GM12878 (cell line): ENCODE measurements around the gene HAUS7. TPM values are rescaled to one million over a fixed set of nuclear protein-coding genes. Genes with fewer than 3 reads are reported as not detected.

ENCODE experiments used
- ATAC-seq: fragments of 200-7000 bp; cut with Tn5 transposase; 3 replicates; pipeline ENCODE4 v1.9.1; 2020; ENCODE audit warnings: mild to moderate bottlenecking, moderate library complexity
- BruUV-seq: library from RNA; stranded (reverse); fragments of 400-500 nt; replicated peaks from 2 replicates; lab custom pipeline; 2021; lab: Mats Ljungman, UMichigan
- CTCF ChIA-PET: fragments of 300-600 bp; sonication (Branson Sonifier 250); formaldehyde crosslinking; extraction: SDS; loops from one replicate; lab custom pipeline; 2021; ENCODE audit warnings: inconsistent platforms; lab: Yijun Ruan, JAX
- POLR2A ChIA-PET: fragments of 350-600 bp; formaldehyde crosslinking; extraction: SDS; loops from one replicate; lab custom pipeline; 2021; ENCODE audit warnings: inconsistent platforms; lab: Charles Lee
- RAD21 ChIA-PET: fragments of 300-600 bp; sonication (Branson Sonifier 250); formaldehyde crosslinking; loops from one replicate; lab custom pipeline; 2023; ENCODE audit warnings: antibody characterized with exemption; ENCODE audit not compliant: unreplicated experiment; lab: Charles Lee
- SMC1A ChIA-PET: fragments of 300-600 bp; sonication (Branson Sonifier 250); formaldehyde crosslinking; loops from one replicate; lab custom pipeline; 2023; ENCODE audit not compliant: unreplicated experiment, uncharacterized antibody; lab: Charles Lee
- DNase-seq: peaks from one replicate; pipeline ENCODE4 v3.0.0-alpha.2; 2011; ENCODE audit warnings: low read depth, low spot score
- FAIRE-seq: peaks from 3 replicates; lab custom pipeline; 2011; peaks lifted over from hg19 to GRCh38; lab: Jason Lieb, UNC
- H2AFZ ChIP-seq: 2 replicates; pipeline ENCODE4 v1.6.0; 2011; ENCODE audit warnings: low read depth, low read length, control low read depth; ENCODE audit not compliant: control insufficient read depth
- H3K27ac ChIP-seq: 2 replicates; pipeline ENCODE4 v1.5.1; 2011; ENCODE audit warnings: control low read depth; ENCODE audit not compliant: control insufficient read depth, insufficient read depth
- H3K27me3 ChIP-seq, 2 experiments: replicated peaks in 1 of 2; 2 replicates each; pipeline versions ENCODE4 v1.6.0 to v1.6.1; 2011; ENCODE audit warnings: low read length in 1 of 2; ENCODE audit not compliant: control insufficient read depth in 2 of 2, insufficient read depth in 2 of 2
- H3K36me3 ChIP-seq, 2 experiments: 2 replicates each; pipeline ENCODE4 v1.5.1; 2011; ENCODE audit warnings: low read length in 1 of 2; ENCODE audit not compliant: control insufficient read depth in 2 of 2, insufficient read depth in 2 of 2
- H3K4me1 ChIP-seq: 2 replicates; pipeline ENCODE4 v1.6.1; 2011; ENCODE audit warnings: mild to moderate bottlenecking, low read length, moderate library complexity, mixed read lengths; ENCODE audit not compliant: control insufficient read depth, insufficient read depth
- H3K4me2 ChIP-seq: 2 replicates; pipeline ENCODE4 v1.6.0; 2011; ENCODE audit warnings: control low read depth; ENCODE audit not compliant: control insufficient read depth, insufficient read depth
- H3K4me3 ChIP-seq: fragments of 200-600 bp; sonication (generic); 2 replicates; pipeline ENCODE4 v1.5.1; 2016
- H3K79me2 ChIP-seq: 2 replicates; pipeline ENCODE4 v1.6.0; 2011; ENCODE audit warnings: low read length; ENCODE audit not compliant: control insufficient read depth, insufficient read depth
- H3K9ac ChIP-seq: 2 replicates; pipeline ENCODE4 v1.8.0; 2011; ENCODE audit warnings: low read length, control low read depth, mixed read lengths; ENCODE audit not compliant: control insufficient read depth, insufficient read depth
- H3K9me3 ChIP-seq: replicated peaks from 3 replicates; pipeline ENCODE4 v1.5.1; 2011; ENCODE audit warnings: mild to moderate bottlenecking, low read length; ENCODE audit not compliant: control insufficient read depth, insufficient read depth
- H4K20me1 ChIP-seq: 2 replicates; pipeline ENCODE4 v1.6.0; 2011; ENCODE audit not compliant: control insufficient read depth, insufficient read depth
- CEBPB ChIP-seq, 2 experiments: fragments of 150-350 bp in 1 of 2; IDR thresholded peaks; 2 replicates each; pipeline ENCODE4 v1.6.1; 2012 to 2014; ENCODE audit warnings: low read depth in 2 of 2, low read length in 2 of 2, borderline replicate concordance in 1 of 2, inconsistent platforms in 1 of 2
- HDAC2 ChIP-seq: fragments of 200-600 bp; sonication (generic); IDR thresholded peaks from 2 replicates; pipeline ENCODE4 v1.6.1; 2017
- MEF2B ChIP-seq: fragments of 450-650 bp; IDR thresholded peaks from 2 replicates; pipeline ENCODE4 v1.6.1; 2018; ENCODE audit warnings: mild to moderate bottlenecking, moderate library complexity; ENCODE audit not compliant: partially characterized antibody, poor library complexity, severe bottlenecking
- NR2C2 ChIP-seq: IDR thresholded peaks from 2 replicates; pipeline ENCODE4 v1.6.1; 2011; ENCODE audit warnings: borderline replicate concordance, low read depth; ENCODE audit not compliant: control insufficient read depth, insufficient read length
- PML ChIP-seq: IDR thresholded peaks from 2 replicates; pipeline ENCODE4 v1.6.1; 2012; ENCODE audit warnings: low read length, inconsistent platforms
- POLR2AphosphoS2 ChIP-seq: IDR thresholded peaks from 2 replicates; pipeline ENCODE4 v1.6.1; 2011; ENCODE audit warnings: low read depth, mild to moderate bottlenecking, low read length, improper control_type of control experiment, moderate library complexity
- RAD21 ChIP-seq: IDR thresholded peaks from 2 replicates; pipeline ENCODE4 v1.6.1; 2011; ENCODE audit warnings: mild to moderate bottlenecking, low read depth, low read length, moderate library complexity; ENCODE audit not compliant: insufficient read depth
- SIN3A ChIP-seq: IDR thresholded peaks from 2 replicates; pipeline ENCODE4 v1.6.1; 2012; ENCODE audit warnings: low read depth, low read length, improper control_type of control experiment
- SMAD1 ChIP-seq: fragments of 450-650 bp; IDR thresholded peaks from 2 replicates; pipeline ENCODE4 v1.6.1; 2018; ENCODE audit warnings: mild to moderate bottlenecking, low read depth; ENCODE audit not compliant: partially characterized antibody
- SMARCA5 ChIP-seq: fragments of 450-650 bp; IDR thresholded peaks from 2 replicates; pipeline ENCODE4 v1.6.1; 2017; ENCODE audit warnings: mild to moderate bottlenecking
- SREBF2 ChIP-seq: IDR thresholded peaks from 2 replicates; pipeline ENCODE4 v1.6.1; 2012; ENCODE audit warnings: mild to moderate bottlenecking, low read length
- STAT3 ChIP-seq: IDR thresholded peaks from 2 replicates; pipeline ENCODE4 v1.6.1; 2011; ENCODE audit warnings: low read depth, low read length, improper control_type of control experiment
- ZNF274 ChIP-seq: IDR thresholded peaks from one replicate; pipeline ENCODE4 v1.8.0; 2011; ENCODE audit not compliant: insufficient read length, insufficient read depth
- ZZZ3 ChIP-seq: IDR thresholded peaks from 2 replicates; pipeline ENCODE4 v1.6.1; 2011; ENCODE audit warnings: low read depth; ENCODE audit not compliant: control insufficient read depth, insufficient read length
- WGBS: methylation state at CpG from one replicate; pipeline ENCODE4 v1.1.6; 2016; ENCODE audit warnings: low lambda C conversion rate; ENCODE audit not compliant: insufficient replicate concordance, insufficient coverage; ENCODE audit errors: missing lambda C conversion rate; 5-methylcytosine and 5-hydroxymethylcytosine counted together
- in situ Hi-C: fragments of 300-500 bp; cut with MboI; formaldehyde crosslinking; loops from 9 replicates; pipeline ENCODE4 v1.14.3; 2018; ENCODE audit warnings: mixed read lengths
- intact Hi-C: fragments of 100-400 bp; cut with micrococcal nuclease; formaldehyde crosslinking; loops from one replicate; pipeline ENCODE4 v1.14.2; 2022; ENCODE audit not compliant: unreplicated experiment
- polyA plus RNA-seq, 11 experiments: library from polyadenylated mRNA; depleted of rRNA in 4 of 11; unstranded in 6 of 11; stranded (reverse) in 5 of 11; fragments of >200 nt; fragmentation: Nextera tagmentation in 4 of 11; fragmentation: Illumina TruSeq in 1 of 11; extraction: Ambion mirVana in 4 of 11; extraction: Trizol in 1 of 11; gene quantifications; 1 replicate in 1 of 11; 2 replicates in 10 of 11; pipeline versions ENCODE4 v1.2.1 to v1.2.3, GENCODE V29; 2011 to 2016; ENCODE audit warnings: inconsistent platforms in 2 of 11, missing spikeins in 2 of 11, low read depth in 1 of 11
- total RNA-seq, 4 experiments: library from RNA; depleted of rRNA in 3 of 4; stranded (reverse); fragments of >200 nt in 3 of 4; fragmentation: Illumina TruSeq in 1 of 4; extraction: Trizol in 1 of 4; gene quantifications; 2 replicates each; pipeline versions ENCODE4 v1.2.1 to v1.2.3, GENCODE V29; 2013 to 2021
- TF ChIP-seq, protein P1 (sequence below): IDR thresholded peaks from 2 replicates; pipeline ENCODE4 v1.6.1; 2012; ENCODE audit warnings: improper control_type of control experiment, low read depth, low read length; ENCODE audit not compliant: insufficient replicate concordance
- TF ChIP-seq, protein P2 (sequence below): IDR thresholded peaks from 2 replicates; pipeline ENCODE4 v1.6.1; 2011; ENCODE audit warnings: borderline replicate concordance, low read depth, mild to moderate bottlenecking, moderate library complexity, mixed read lengths, low read length; ENCODE audit not compliant: insufficient read depth; ENCODE audit errors: extremely low read length

HAUS7 gene
- total and polyA plus RNA-seq, 10 of the 15 experiments (the other 5 are each of a cell fraction or from before 2014, with no cell fraction given): 6.7 to 63.3 (median 24.1) TPM

- ChIA-PET CTCF (interaction anchor here (0.7 kb wide), 1 partner anchor 474 kb away, joined by 5 read pairs; no protein-coding TSS in a partner anchor), SMC1A (interaction anchor here (0.7 kb wide), 1 partner anchor 41 kb away, joined by 3 read pairs; no protein-coding TSS in a partner anchor), POLR2A (no interaction called here)
- 6% methylated on average over 3 of the region's 3 CpGs for WGBS
- no peak overlapping the region for H3K9ac ChIP-seq
- no peaks in the 10 kb centered on the region for H3K79me2 ChIP-seq
- no peaks in the 10 kb centered on the region for H4K20me1 ChIP-seq
- no peaks in the 10 kb centered on the region; the same call in 2 of the 3 replicates for H3K9me3 ChIP-seq
- TF ChIP-seq, protein P1, sequence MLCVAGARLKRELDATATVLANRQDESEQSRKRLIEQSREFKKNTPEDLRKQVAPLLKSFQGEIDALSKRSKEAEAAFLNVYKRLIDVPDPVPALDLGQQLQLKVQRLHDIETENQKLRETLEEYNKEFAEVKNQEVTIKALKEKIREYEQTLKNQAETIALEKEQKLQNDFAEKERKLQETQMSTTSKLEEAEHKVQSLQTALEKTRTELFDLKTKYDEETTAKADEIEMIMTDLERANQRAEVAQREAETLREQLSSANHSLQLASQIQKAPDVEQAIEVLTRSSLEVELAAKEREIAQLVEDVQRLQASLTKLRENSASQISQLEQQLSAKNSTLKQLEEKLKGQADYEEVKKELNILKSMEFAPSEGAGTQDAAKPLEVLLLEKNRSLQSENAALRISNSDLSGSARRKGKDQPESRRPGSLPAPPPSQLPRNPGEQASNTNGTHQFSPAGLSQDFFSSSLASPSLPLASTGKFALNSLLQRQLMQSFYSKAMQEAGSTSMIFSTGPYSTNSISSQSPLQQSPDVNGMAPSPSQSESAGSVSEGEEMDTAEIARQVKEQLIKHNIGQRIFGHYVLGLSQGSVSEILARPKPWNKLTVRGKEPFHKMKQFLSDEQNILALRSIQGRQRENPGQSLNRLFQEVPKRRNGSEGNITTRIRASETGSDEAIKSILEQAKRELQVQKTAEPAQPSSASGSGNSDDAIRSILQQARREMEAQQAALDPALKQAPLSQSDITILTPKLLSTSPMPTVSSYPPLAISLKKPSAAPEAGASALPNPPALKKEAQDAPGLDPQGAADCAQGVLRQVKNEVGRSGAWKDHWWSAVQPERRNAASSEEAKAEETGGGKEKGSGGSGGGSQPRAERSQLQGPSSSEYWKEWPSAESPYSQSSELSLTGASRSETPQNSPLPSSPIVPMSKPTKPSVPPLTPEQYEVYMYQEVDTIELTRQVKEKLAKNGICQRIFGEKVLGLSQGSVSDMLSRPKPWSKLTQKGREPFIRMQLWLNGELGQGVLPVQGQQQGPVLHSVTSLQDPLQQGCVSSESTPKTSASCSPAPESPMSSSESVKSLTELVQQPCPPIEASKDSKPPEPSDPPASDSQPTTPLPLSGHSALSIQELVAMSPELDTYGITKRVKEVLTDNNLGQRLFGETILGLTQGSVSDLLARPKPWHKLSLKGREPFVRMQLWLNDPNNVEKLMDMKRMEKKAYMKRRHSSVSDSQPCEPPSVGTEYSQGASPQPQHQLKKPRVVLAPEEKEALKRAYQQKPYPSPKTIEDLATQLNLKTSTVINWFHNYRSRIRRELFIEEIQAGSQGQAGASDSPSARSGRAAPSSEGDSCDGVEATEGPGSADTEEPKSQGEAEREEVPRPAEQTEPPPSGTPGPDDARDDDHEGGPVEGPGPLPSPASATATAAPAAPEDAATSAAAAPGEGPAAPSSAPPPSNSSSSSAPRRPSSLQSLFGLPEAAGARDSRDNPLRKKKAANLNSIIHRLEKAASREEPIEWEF: no peak
- TF ChIP-seq SREBF2 (no peak), NR2C2 (no peak), CEBPB (IDR thresholded peaks at IDR 0.05; ENCODE audit: borderline replicate concordance in 1 of 2, low read depth in 2 of 2, low read length in 2 of 2) (no peak), SIN3A (no peak), PML (no peak), ZNF274 (no peak), STAT3 (no peak), MEF2B (no peak), RAD21 (no peak), ZZZ3 (no peak), SMARCA5 (no peak), POLR2AphosphoS2 (no peak), SMAD1 (no peak), HDAC2 (no peak)
- TF ChIP-seq, protein P2, sequence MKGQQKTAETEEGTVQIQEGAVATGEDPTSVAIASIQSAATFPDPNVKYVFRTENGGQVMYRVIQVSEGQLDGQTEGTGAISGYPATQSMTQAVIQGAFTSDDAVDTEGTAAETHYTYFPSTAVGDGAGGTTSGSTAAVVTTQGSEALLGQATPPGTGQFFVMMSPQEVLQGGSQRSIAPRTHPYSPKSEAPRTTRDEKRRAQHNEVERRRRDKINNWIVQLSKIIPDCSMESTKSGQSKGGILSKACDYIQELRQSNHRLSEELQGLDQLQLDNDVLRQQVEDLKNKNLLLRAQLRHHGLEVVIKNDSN: no peak
- TF ChIP-seq, all 136 proteins: peak for 0
- Histone ChIP-seq H3K36me3 (no peaks in the 10 kb centered on the region), H3K27me3 (no peaks in the 10 kb centered on the region), H3K4me3 (no peak overlapping the region), H3K4me1 (no peaks in the 10 kb centered on the region), H2AFZ (no peak overlapping the region), H3K4me2 (no peak overlapping the region), H3K27ac (no peak overlapping the region)
- DNase-seq (no peak), FAIRE-seq (no peak), ATAC-seq (no peak)
- in situ Hi-C loops: no loop called here
- intact Hi-C loops: no loop called here
- no TSS peak for BruUV-seq
- RAD21 ChIA-PET: no interaction called here
Measured at GRCh38 chrX:153435845-153436244, 34.5 kb downstream of the HAUS7 start.
